Measurements from ENCODE around the gene ABR.
"Not testable (repeated sequence)": the region's sequence is repeated elsewhere in the genome, so short reads cannot be mapped to it uniquely, and the experiment has no call there.

ABR gene

GRCh38 chr17:1095090-1095852 is 84.5 kb downstream of the ABR start:
- no peak for DNase-seq (ENCODE audit: low read depth)

GRCh38 chr17:1094591-1094990 is 85.2 kb downstream of the ABR start:
- DNase-seq (ENCODE audit: low read depth), result no peak

GRCh38 chr17:1091900-1092299 is 87.9 kb downstream of the ABR start:
- DNase-seq (ENCODE audit: low read depth), result no peak

GRCh38 chr17:1091190-1091534 is 88.6 kb downstream of the ABR start:
- DNase-seq (ENCODE audit: low read depth), result no peak

GRCh38 chr17:1090465-1091189 is 89.2 kb downstream of the ABR start:
- no peak for DNase-seq (ENCODE audit: low read depth)

GRCh38 chr17:1089915-1090314 is 89.9 kb downstream of the ABR start:
- no peak for DNase-seq (ENCODE audit: low read depth)

GRCh38 chr17:1087381-1088241 is 92.2 kb downstream of the ABR start:
- DNase-seq (ENCODE audit: low read depth), result no peak

GRCh38 chr17:1083451-1084187 is 96.2 kb downstream of the ABR start:
- no peak for DNase-seq (ENCODE audit: low read depth)

- no peak for DNase-seq (ENCODE audit: low read depth)
These were observed 97.2 kb downstream of the ABR start for GRCh38 chr17:1082579-1082978.

- DNase-seq (ENCODE audit: low read depth), result no peak
These were observed 100.8 kb downstream of the ABR start for GRCh38 chr17:1078831-1079561.

GRCh38 chr17:1077986-1078711 is 101.6 kb downstream of the ABR start:
- DNase-seq (ENCODE audit: low read depth), result no peak

- no peak for DNase-seq (ENCODE audit: low read depth)
These were observed 102.2 kb downstream of the ABR start for GRCh38 chr17:1077581-1077985.

- DNase-seq (ENCODE audit: low read depth), result no peak
These were observed 102.8 kb downstream of the ABR start for GRCh38 chr17:1076982-1077302.

GRCh38 chr17:1076299-1076981 is 103.3 kb downstream of the ABR start:
- DNase-seq (ENCODE audit: low read depth), result no peak

GRCh38 chr17:1074886-1075605 is 104.7 kb downstream of the ABR start:
- DNase-seq (ENCODE audit: low read depth), result no peak

GRCh38 chr17:1073963-1074625 is 105.7 kb downstream of the ABR start:
- DNase-seq (ENCODE audit: low read depth), result not testable (repeated sequence)

- DNase-seq (ENCODE audit: low read depth), result no peak
These were observed 106.4 kb downstream of the ABR start for GRCh38 chr17:1073241-1073962.

GRCh38 chr17:1072551-1072961 is 107.2 kb downstream of the ABR start:
- no peak for DNase-seq (ENCODE audit: low read depth)
